Superior temporal gyrus (tissue), 1 donor: ENCODE data around the gene ITGB3.

Source experiments
- DNase-seq: peaks from one replicate; pipeline ENCODE4 v3.0.0-alpha.2; 2016; ENCODE audit errors: extremely low spot score

Gene ITGB3

GRCh38 chr17:47275245-47275984, 21.8 kb downstream of the ITGB3 start:
- no peak for DNase-seq

GRCh38 chr17:47276444-47276843, 22.8 kb downstream of the ITGB3 start:
- DNase-seq: no peak

GRCh38 chr17:47276868-47277267, 23.2 kb downstream of the ITGB3 start:
- DNase-seq: no peak

DNA sequence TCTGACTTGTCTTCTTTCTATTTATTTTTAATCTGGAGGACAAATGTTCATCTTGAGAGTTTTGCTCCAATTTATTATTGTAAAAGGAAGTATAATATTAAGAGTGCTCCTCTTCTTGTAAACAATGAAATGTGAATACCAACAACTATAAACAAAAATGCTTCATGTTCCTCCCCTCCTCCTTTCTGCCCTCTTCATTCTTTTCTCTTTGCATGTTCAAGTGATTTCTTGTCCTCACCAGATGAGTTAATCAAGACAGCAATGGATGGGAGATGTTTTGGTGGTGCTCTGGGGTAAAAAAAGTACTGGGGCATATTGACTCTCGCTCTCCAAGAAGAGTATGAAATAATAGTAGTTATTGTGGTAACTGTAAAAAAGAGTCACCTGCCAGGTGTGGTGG, 24.3 kb downstream of the ITGB3 start:
- no peak for DNase-seq

DNA sequence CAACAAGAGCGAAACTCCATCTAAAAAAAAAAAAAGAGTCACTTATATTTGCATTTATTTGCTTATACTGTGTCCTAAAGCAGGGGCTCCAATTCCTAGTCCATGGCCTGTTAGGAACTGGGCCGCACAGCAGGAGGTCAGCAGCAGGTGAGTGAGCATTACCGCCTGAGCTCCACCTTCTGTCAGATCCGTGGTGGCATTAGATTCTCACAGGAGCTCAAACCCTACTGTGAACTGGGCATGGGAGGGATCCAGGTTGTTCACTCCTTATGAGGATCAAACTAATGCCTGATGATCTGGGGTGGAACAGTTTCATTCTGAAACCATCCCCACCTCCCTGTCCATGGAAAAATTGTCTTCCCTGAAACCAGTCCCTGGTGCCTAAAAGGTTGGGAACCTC, 24.9 kb downstream of the ITGB3 start:
- no peak for DNase-seq

DNA sequence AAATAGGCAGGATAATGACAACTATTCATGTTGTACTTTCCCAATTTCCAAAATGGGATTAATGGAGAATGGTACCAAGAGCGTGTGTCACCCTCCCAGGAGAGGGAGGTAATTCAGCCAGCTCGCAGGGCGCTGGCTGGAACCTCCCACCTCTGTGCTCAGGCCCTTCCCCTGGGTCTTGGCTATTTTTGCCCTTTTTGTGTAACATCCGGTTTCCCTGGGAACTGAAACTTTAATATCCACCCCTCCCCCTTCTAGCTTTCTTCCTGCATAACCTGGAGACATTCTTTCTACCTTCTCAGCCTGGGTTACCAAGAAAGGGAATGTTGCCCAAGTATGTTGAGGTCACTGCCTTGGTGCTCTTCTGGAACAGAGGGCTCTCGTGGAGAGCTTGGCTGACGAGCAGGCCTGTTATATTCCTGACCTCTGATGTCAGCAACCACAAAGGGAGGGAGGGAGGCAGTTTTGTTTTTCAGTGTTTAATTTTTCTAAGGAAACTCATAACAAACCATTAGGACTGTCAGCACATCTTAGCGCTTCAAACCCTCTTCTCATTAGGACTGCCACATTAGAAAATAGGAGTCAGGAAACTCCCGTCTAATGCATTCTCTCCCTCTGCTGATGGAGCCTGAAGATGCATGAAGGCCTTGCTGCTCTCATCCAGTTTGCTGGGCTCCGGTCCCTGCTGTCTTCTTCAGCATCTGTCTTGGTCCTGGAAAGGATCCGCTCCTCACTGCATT, 25.6 kb downstream of the ITGB3 start:
- DNase-seq: no peak

- no peak for DNase-seq
Observed at GRCh38 chr17:47280072-47280811, 26.6 kb downstream of the ITGB3 start.

DNA sequence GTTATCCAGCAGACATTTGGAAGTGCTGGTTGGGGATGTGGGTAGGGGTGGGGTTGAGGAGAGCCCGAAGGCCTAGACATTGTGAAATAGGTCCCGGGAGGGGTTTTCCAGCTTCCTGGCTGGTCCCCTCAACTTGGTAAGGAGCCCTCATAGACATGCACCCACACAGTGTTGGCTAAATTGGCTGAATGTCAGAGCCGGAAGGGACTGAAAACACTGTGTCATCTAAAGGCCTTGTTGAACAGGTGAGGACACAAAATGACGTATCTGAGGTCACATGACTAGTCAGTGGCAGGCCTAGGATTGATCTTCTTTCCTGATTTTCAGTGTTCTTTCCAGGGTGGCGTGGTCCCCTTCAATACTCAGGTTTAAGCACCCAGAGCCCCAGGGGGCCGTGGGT, 27.6 kb downstream of the ITGB3 start:
- no peak for DNase-seq

DNA sequence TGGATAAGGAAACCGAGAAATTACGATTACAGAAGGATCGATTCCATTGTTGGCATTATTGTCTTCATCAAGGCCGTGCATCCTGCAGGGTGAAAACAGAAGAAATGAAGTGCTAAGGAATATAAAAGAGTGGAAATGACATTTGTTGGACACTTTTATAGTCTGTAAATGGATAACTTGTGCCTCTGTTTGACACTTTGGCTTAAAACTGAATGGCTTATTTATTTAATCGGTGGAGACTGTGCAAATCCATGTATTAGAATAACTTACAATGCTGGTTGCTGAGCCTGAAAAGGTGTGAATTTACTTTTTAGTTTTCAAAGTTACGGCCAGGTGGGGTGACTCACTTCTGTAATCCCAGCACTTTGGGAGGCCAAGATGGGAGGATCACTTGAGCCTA, 31.4 kb downstream of the ITGB3 start:
- DNase-seq: no peak

DNA sequence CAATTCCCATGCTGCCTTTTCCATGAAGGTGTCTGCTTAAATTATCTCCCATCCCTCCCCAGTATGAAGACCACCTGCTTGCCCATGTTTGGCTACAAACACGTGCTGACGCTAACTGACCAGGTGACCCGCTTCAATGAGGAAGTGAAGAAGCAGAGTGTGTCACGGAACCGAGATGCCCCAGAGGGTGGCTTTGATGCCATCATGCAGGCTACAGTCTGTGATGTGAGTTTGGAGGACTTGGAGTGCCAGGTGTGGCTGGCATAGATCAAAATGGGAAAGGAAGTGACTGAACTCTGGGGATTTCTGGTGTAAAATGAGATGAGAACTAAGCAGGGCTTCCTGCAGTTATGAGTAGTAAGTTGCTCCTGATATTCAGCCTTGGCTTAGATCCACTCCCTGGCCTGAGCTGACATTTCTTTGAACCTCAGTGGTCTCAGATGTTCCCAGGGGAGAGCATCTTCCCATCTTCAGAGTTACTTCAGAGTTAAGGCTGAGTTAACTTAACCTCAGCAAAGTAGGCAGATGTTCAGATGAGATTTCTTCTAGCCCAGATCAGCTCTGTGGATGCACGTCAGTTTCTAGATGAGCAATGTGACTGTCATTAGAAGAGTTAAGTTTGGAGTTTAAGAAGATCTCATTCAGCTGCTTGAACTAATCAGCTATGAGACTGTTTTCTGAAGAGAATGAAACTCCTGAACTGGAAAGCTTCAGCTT, 32.7 kb downstream of the ITGB3 start:
- no peak for DNase-seq

DNA sequence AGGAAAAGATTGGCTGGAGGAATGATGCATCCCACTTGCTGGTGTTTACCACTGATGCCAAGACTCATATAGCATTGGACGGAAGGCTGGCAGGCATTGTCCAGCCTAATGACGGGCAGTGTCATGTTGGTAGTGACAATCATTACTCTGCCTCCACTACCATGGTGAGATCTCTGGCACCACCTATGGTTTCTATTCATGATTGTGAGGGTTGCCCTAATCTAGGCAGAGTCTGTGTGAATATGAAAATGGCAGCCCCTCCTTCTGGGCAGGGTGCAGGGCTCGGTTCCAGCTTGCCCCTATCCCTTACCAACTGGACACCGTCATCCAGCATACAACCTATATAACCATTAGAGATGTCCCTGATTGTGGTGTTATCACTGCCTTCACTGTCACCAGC, 33.4 kb downstream of the ITGB3 start:
- DNase-seq: no peak

DNA sequence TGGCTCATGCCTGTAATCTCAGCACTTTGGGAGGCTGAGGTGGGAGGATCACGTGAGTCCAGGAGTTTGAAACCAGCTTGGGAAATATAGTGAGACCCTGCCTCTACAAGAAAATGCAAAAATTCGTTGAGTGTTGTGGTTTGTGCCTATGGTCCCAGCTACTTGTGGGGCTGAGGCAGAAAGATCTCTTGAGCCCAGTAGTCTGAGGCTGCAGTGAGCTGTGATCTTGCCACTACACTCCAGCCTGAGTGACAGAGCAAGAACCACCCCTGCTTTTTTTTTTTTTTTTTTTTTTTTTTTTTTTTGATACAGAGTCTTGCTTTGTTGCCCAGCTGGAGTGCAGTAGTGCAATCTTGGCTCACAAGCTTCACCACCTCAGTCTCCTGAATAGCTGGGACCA, 34.0 kb downstream of the ITGB3 start:
- no peak for DNase-seq

DNA sequence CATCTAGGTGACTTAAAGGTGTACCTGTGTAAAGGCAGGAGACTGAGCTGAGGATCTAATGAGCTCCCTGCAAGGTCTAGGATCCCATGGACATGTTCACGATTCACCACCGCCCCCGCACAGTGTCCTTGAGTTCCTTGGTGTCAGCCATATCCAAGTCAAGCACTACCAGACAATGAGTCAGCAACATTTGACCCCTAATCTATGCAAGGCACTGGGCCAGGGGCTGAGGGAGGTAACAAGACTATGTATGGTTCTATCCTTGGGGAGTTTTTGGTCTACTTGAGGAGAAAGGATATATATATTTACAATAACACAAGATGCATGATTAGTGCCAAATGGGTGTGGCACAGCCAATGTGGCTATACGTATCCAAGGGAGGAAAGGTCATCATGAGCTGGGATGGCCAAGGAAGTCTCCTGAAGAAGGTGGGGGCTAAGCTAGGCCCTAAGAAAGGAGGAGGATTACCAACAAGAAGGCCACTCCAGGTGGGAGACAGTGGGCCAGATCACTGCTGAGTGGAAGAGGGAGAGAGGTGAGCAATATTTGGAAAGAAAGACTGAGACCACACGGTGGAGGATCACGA, 35.0 kb downstream of the ITGB3 start:
- no peak for DNase-seq

- DNase-seq: no peak
Observed at GRCh38 chr17:47289302-47289701, 35.7 kb downstream of the ITGB3 start.

GRCh38 chr17:47290870-47291241, 37.2 kb downstream of the ITGB3 start:
- no peak for DNase-seq

- DNase-seq: no peak
Observed at GRCh38 chr17:47291242-47291873, 37.7 kb downstream of the ITGB3 start.

DNA sequence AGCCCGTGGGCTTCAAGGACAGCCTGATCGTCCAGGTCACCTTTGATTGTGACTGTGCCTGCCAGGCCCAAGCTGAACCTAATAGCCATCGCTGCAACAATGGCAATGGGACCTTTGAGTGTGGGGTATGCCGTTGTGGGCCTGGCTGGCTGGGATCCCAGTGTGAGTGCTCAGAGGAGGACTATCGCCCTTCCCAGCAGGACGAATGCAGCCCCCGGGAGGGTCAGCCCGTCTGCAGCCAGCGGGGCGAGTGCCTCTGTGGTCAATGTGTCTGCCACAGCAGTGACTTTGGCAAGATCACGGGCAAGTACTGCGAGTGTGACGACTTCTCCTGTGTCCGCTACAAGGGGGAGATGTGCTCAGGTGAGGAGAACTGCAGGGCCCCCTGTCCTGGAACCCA, 38.6 kb downstream of the ITGB3 start:
- DNase-seq: no peak

DNA sequence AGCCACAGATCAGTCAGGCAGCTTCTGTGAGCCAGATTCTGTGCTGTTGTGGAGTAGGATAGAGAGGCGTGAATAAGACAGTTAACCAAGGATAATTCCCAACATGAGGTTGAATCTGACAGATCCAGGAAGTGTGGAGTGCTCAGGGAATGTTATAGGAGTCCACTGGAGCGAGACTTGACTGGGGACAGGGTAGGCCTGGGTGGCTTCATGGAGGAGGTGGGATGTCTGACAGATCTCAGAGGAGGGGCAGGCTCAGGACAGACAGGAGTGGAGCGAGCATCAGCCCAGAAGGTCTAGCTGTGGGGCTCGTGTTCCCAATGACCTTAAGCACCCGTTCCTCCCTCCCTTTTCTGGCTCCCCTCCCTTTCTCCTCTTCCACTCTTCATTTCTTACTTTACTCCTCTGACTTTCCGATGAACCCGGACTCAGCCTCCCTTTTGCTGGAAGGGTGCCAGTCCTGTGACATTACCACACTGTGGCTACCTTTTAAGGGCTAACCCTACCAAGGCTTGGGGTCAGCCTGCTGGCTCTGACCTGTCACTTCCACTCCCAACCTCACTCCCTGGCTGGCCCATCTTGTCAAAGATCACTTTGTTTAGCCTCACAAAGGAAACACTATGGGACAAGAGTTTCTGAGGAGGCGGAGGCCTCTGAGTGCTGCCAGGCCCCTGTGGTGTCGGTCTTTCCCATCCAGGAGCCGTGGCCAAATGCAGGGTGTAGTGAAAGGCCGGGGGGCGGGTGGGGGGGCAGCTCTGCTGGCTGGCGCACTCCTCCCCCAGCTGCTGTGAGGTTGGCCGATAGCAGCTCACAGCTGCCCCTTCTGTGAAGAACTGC, 41.6 kb downstream of the ITGB3 start:
- DNase-seq: peak; percentile 53

DNA sequence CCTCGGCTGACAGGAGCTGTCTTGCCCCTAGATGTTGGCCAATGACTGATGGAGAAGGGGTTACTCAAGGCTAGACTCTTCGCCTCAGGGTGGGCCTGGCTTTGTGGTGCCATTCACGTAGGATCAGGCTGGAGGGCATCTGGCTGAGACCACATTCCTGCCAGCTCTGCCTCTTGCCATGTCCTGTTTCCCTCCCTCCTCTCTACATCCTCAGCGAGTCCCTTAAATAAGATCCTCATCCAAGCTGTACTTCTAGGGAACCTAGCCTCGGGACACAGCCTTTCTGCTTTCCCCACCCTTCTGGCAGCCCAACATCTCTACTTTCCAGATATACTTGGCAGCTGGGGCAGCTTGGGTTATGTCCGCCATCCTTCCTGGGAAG, 42.2 kb downstream of the ITGB3 start:
- no peak for DNase-seq

- no peak for DNase-seq
Observed at GRCh38 chr17:47297661-47298400, 44.2 kb downstream of the ITGB3 start.
